Astrocyte (in vitro differentiated cells and primary cell): Measurements from ENCODE around the gene JAK2. TPM values are rescaled to one million over a fixed set of nuclear protein-coding genes. Genes with fewer than 3 reads are reported as not detected.

Experiments used
- DNase-seq: peaks from one replicate; pipeline ENCODE4 v3.0.0-alpha.2; 2010; ENCODE audit warnings: low read depth
- FAIRE-seq: peaks from 2 replicates; lab custom pipeline; 2011; peaks lifted over from hg19 to GRCh38; lab: Jason Lieb, UNC
- H2AFZ ChIP-seq: 2 replicates; pipeline ENCODE4 v1.6.0; 2012; ENCODE audit warnings: low read depth, low read length, inconsistent platforms
- H3K27ac ChIP-seq: 2 replicates; pipeline ENCODE4 v1.5.1; 2011; ENCODE audit warnings: low read depth, low read length, inconsistent platforms
- H3K27me3 ChIP-seq: 2 replicates; pipeline ENCODE4 v1.6.0; 2011; ENCODE audit warnings: low read length, inconsistent platforms; ENCODE audit not compliant: insufficient read depth
- H3K36me3 ChIP-seq: 2 replicates; pipeline ENCODE4 v1.5.1; 2011; ENCODE audit warnings: low read length, inconsistent platforms; ENCODE audit not compliant: insufficient read depth
- H3K4me1 ChIP-seq: 2 replicates; pipeline ENCODE4 v1.5.1; 2011; ENCODE audit warnings: low read length, inconsistent platforms; ENCODE audit not compliant: insufficient read depth
- H3K4me2 ChIP-seq: 2 replicates; pipeline ENCODE4 v1.6.0; 2012; ENCODE audit warnings: low read length, inconsistent platforms
- H3K4me3 ChIP-seq: 2 replicates; pipeline ENCODE4 v1.5.1; 2011; ENCODE audit warnings: low read depth, mild to moderate bottlenecking, low read length, inconsistent platforms; ENCODE audit not compliant: insufficient read depth
- H3K79me2 ChIP-seq: 2 replicates; pipeline ENCODE4 v1.6.0; 2012; ENCODE audit warnings: mild to moderate bottlenecking, low read length, inconsistent platforms; ENCODE audit not compliant: insufficient read depth
- H3K9ac ChIP-seq: 2 replicates; pipeline ENCODE4 v1.6.0; 2012; ENCODE audit warnings: mild to moderate bottlenecking, low read length, inconsistent platforms
- H3K9me3 ChIP-seq: 2 replicates; pipeline ENCODE4 v1.5.1; 2012; ENCODE audit warnings: low read depth, mild to moderate bottlenecking, low read length, inconsistent platforms; ENCODE audit not compliant: insufficient read depth
- H4K20me1 ChIP-seq: 2 replicates; pipeline ENCODE4 v1.6.0; 2012; ENCODE audit warnings: low read length, inconsistent platforms; ENCODE audit not compliant: insufficient read depth
- H3K27ac Mint-ChIP-seq: one replicate; pipeline ENCODE4 v1.8.0; 2021; ENCODE audit warnings: mild to moderate bottlenecking, mixed read lengths; ENCODE audit not compliant: unreplicated experiment
- H3K27me3 Mint-ChIP-seq: one replicate; pipeline ENCODE4 v1.8.0; 2021; ENCODE audit warnings: low read depth, mixed read lengths; ENCODE audit not compliant: unreplicated experiment
- H3K36me3 Mint-ChIP-seq: one replicate; pipeline ENCODE4 v1.8.0; 2021; ENCODE audit warnings: low read depth, mixed read lengths; ENCODE audit not compliant: unreplicated experiment
- H3K4me1 Mint-ChIP-seq: one replicate; pipeline ENCODE4 v1.8.0; 2021; ENCODE audit warnings: low read depth, mixed read lengths; ENCODE audit not compliant: unreplicated experiment
- H3K4me3 Mint-ChIP-seq: one replicate; pipeline ENCODE4 v1.8.0; 2021; ENCODE audit warnings: mild to moderate bottlenecking, moderate library complexity, mixed read lengths; ENCODE audit not compliant: unreplicated experiment
- H3K9me3 Mint-ChIP-seq: one replicate; pipeline ENCODE4 v1.8.0; 2021; ENCODE audit warnings: mild to moderate bottlenecking, mixed read lengths; ENCODE audit not compliant: unreplicated experiment
- CTCF ChIP-seq: IDR thresholded peaks from 2 replicates; pipeline ENCODE4 v1.5.1; 2011; ENCODE audit warnings: low read depth, mild to moderate bottlenecking, inconsistent platforms, low read length, moderate library complexity; ENCODE audit not compliant: insufficient read depth
- EZH2 ChIP-seq: IDR thresholded peaks from 2 replicates; pipeline ENCODE4 v1.6.1; 2012; ENCODE audit warnings: mild to moderate bottlenecking, low read length, inconsistent platforms; ENCODE audit not compliant: insufficient read depth
- total RNA-seq: library from RNA; stranded (reverse); gene quantifications from 2 replicates; pipeline ENCODE4 v1.2.1, GENCODE V29; 2021

The JAK2 gene
- total RNA-seq, 1 donor from 2014 or later: 12.3 TPM

GRCh38 chr9:4992872-4993271 is 7.8 kb downstream of the JAK2 start:
- TF ChIP-seq CTCF (no peak), EZH2 (no peak)
- Histone ChIP-seq H4K20me1 (peaks cover 29% of the 10 kb centered on the region), H3K4me1 (peaks cover 3% of the 10 kb centered on the region), H3K79me2 (peaks cover 86% of the 10 kb centered on the region), H3K9me3 (no peaks in the 10 kb centered on the region), H3K4me2 (no peak overlapping the region), H3K9ac (no peak overlapping the region), H3K27me3 (no peaks in the 10 kb centered on the region), H3K36me3 (peaks cover 3% of the 10 kb centered on the region), H2AFZ (no peak overlapping the region), H3K4me3 (no peak overlapping the region), H3K27ac (no peak overlapping the region)
- no peak overlapping the region for H3K4me3 Mint-ChIP-seq
- FAIRE-seq (no peak), DNase-seq (no peak)
- H3K4me1 Mint-ChIP-seq: peaks cover 2% of the 10 kb centered on the region
- H3K9me3 Mint-ChIP-seq: peaks cover 3% of the 10 kb centered on the region
- peaks cover 23% of the 10 kb centered on the region for H3K36me3 Mint-ChIP-seq
- H3K27ac Mint-ChIP-seq: no peak overlapping the region
- no peaks in the 10 kb centered on the region for H3K27me3 Mint-ChIP-seq

GRCh38 chr9:4994166-4994890 is 9.3 kb downstream of the JAK2 start:
- H3K79me2 ChIP-seq: peaks cover 71% of the 10 kb centered on the region
- peaks cover 2% of the 10 kb centered on the region for H3K4me1 Mint-ChIP-seq
- no peaks in the 10 kb centered on the region for H3K27me3 Mint-ChIP-seq
- H3K4me1 ChIP-seq: no peaks in the 10 kb centered on the region
- peaks cover 23% of the 10 kb centered on the region for H3K36me3 Mint-ChIP-seq
- peaks cover 3% of the 10 kb centered on the region for H3K9me3 Mint-ChIP-seq
- no peak overlapping the region for H3K27ac Mint-ChIP-seq
- no peak overlapping the region for H3K4me2 ChIP-seq
- peaks cover 3% of the 10 kb centered on the region for H3K36me3 ChIP-seq
- H4K20me1 ChIP-seq: peaks cover 20% of the 10 kb centered on the region
- FAIRE-seq (no peak), DNase-seq (no peak)
- no peak overlapping the region for H3K4me3 ChIP-seq
- no peaks in the 10 kb centered on the region for H3K9me3 ChIP-seq
- no peak overlapping the region for H3K4me3 Mint-ChIP-seq
- no peaks in the 10 kb centered on the region for H3K27me3 ChIP-seq
- H2AFZ ChIP-seq: no peak overlapping the region
- H3K27ac ChIP-seq: no peak overlapping the region
- TF ChIP-seq EZH2 (no peak), CTCF (no peak)
- H3K9ac ChIP-seq: no peak overlapping the region

- Histone ChIP-seq H3K4me3 (no peak overlapping the region), H3K4me1 (no peaks in the 10 kb centered on the region), H3K79me2 (peaks cover 53% of the 10 kb centered on the region), H3K36me3 (peaks cover 3% of the 10 kb centered on the region), H3K9ac (no peak overlapping the region), H4K20me1 (peaks cover 10% of the 10 kb centered on the region), H3K9me3 (no peaks in the 10 kb centered on the region), H2AFZ (no peak overlapping the region), H3K27me3 (no peaks in the 10 kb centered on the region), H3K4me2 (no peak overlapping the region), H3K27ac (no peak overlapping the region)
- Mint-ChIP-seq H3K4me1 (peaks cover 2% of the 10 kb centered on the region), H3K27me3 (no peaks in the 10 kb centered on the region), H3K4me3 (no peak overlapping the region), H3K9me3 (peaks cover 3% of the 10 kb centered on the region), H3K36me3 (peaks cover 17% of the 10 kb centered on the region), H3K27ac (no peak overlapping the region)
- DNase-seq (no peak), FAIRE-seq (no peak)
- TF ChIP-seq EZH2: no peak
- TF ChIP-seq CTCF: no peak
Measured at GRCh38 chr9:4997196-4997595, 12.1 kb downstream of the JAK2 start.
